Prostate gland (tissue), 2 donors: ENCODE data around the gene ATP12A.

Experiments
- CTCF ChIP-seq, 4 experiments: fragments of 200-600 bp in 2 of 4; fragments of 450-650 bp in 2 of 4; sonication (generic) in 2 of 4; IDR thresholded peaks; 1 replicate in 3 of 4; 2 replicates in 1 of 4; pipeline ENCODE4 v1.5.1; 2016 to 2019; ENCODE audit warnings: antibody characterized with exemption in 4 of 4, mild to moderate bottlenecking in 2 of 4, moderate library complexity in 2 of 4
- POLR2A ChIP-seq: fragments of 450-650 bp; IDR thresholded peaks from one replicate; pipeline ENCODE4 v1.6.1; 2016; ENCODE audit warnings: antibody characterized with exemption, mild to moderate bottlenecking
- POLR2AphosphoS5 ChIP-seq: sonication (generic); formaldehyde crosslinking; IDR thresholded peaks from one replicate; pipeline ENCODE4 v1.6.1; 2017; ENCODE audit warnings: antibody characterized with exemption

- TF ChIP-seq CTCF (IDR thresholded peaks at IDR 0.05), result no peak
- no peak for TF ChIP-seq POLR2AphosphoS5
- TF ChIP-seq POLR2A, result no peak
Measured at GRCh38 chr13:24719139-24719538, 38.9 kb downstream of the ATP12A start.
